Measurements from ENCODE around the gene GPBAR1.
A peak's percentile ranks its signal among the peaks of the same experiment; 100 is the strongest.
"Not testable (repeated sequence)": the region's sequence is repeated elsewhere in the genome, so short reads cannot be mapped to it uniquely, and the experiment has no call there.

Gene GPBAR1

DNA sequence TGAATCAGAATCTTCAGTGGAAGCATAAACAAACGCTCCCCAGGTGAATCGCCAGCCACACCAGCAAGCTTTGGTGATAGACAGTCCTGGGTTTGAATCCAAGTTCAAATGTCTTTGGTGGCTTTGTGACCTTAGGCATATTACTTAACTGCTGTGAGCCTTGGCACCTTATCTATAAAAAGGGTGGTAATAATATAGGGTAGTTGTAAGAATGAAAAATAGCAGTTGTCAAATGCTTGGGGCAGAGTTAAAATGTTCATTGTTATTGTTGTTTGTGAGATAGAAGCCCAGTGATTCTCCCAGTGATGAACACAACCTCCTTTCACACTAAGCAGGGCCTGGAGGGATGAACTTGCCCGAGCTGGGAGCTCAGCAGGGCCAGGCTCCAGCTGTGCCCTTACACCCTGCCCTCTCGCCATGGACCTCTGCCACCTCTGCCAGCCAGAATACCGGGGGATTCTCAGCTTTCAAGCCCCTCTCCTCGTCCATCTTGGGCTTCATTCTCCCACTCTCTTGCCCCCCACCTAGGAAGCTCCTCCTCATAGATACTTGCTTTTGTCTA is 37.6 kb downstream of the GPBAR1 start:
- Histone ChIP-seq H3K36me3 (ENCODE audit: insufficient read depth, low read length) (no peaks in the 10 kb centered on the region), H3K4me3 (no peak overlapping the region), H3K9me3 (ENCODE audit: low read depth, low read length) (no peaks in the 10 kb centered on the region), H3K9ac (ENCODE audit: insufficient read length) (no peak overlapping the region), H3K27ac (no peak overlapping the region)
- DNase-seq (ENCODE audit: low read depth, low spot score) = no peak
- no peak for TF ChIP-seq POLR2AphosphoS5 (IDR thresholded peaks at IDR 0.05; ENCODE audit: borderline replicate concordance, low read depth, low read length)
- no peak for TF ChIP-seq EZH2 (IDR thresholded peaks at IDR 0.05)
- no peak for TF ChIP-seq FOXP2 (optimal IDR thresholded peaks at IDR 0.05; ENCODE audit: control extremely low read depth, extremely low read length, insufficient read depth)

GRCh38 chr2:218300141-218300540 is 39.3 kb downstream of the GPBAR1 start:
- H3K27ac ChIP-seq = no peak overlapping the region
- no peaks in the 10 kb centered on the region for H3K36me3 ChIP-seq (ENCODE audit: insufficient read depth, low read length)
- TF ChIP-seq POLR2AphosphoS5 (IDR thresholded peaks at IDR 0.05; ENCODE audit: borderline replicate concordance, low read depth, low read length) = no peak
- no peak for TF ChIP-seq FOXP2 (optimal IDR thresholded peaks at IDR 0.05; ENCODE audit: control extremely low read depth, extremely low read length, insufficient read depth)
- TF ChIP-seq EZH2 (IDR thresholded peaks at IDR 0.05) = no peak
- H3K9ac ChIP-seq (ENCODE audit: insufficient read length) = no peak overlapping the region
- no peak overlapping the region for H3K4me3 ChIP-seq
- no peaks in the 10 kb centered on the region for H3K9me3 ChIP-seq (ENCODE audit: low read depth, low read length)
- DNase-seq (ENCODE audit: low read depth, low spot score) = no peak

GRCh38 chr2:218301176-218301819 is 40.5 kb downstream of the GPBAR1 start:
- Histone ChIP-seq H3K27ac (no peak overlapping the region), H3K36me3 (ENCODE audit: insufficient read depth, low read length) (no peaks in the 10 kb centered on the region), H3K9ac (ENCODE audit: insufficient read length) (peak overlapping the region; percentile 32), H3K4me3 (no peak overlapping the region), H3K9me3 (ENCODE audit: low read depth, low read length) (no peaks in the 10 kb centered on the region)
- TF ChIP-seq POLR2AphosphoS5 (IDR thresholded peaks at IDR 0.05; ENCODE audit: borderline replicate concordance, low read depth, low read length) = no peak
- no peak for TF ChIP-seq EZH2 (IDR thresholded peaks at IDR 0.05)
- no peak for TF ChIP-seq FOXP2 (optimal IDR thresholded peaks at IDR 0.05; ENCODE audit: control extremely low read depth, extremely low read length, insufficient read depth)
- DNase-seq (ENCODE audit: low read depth, low spot score) = no peak

DNA sequence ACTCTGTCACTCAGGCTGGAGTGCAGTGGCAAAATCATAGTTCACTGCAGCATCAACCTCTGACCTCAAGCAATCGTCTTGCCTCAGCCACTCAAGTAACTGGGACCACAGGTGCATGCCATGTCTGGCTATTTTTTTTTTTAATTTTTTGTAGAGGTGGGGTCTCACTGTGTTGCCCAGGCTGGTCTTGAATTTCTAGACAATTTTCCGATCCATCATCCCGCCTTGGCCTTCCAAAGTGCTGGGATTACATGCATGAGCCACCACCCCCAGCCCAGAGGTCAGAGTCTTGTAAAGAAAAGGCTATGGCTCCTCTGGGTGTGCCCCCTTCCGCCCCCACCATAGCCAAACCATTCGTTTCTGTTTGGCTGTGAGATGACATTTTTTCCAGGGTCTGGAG is 44.6 kb downstream of the GPBAR1 start:
- Histone ChIP-seq H3K9ac (ENCODE audit: insufficient read length) (no peak overlapping the region), H3K27ac (no peak overlapping the region), H3K36me3 (ENCODE audit: insufficient read depth, low read length) (no peaks in the 10 kb centered on the region), H3K9me3 (ENCODE audit: low read depth, low read length) (no peaks in the 10 kb centered on the region), H3K4me3 (no peak overlapping the region)
- DNase-seq (ENCODE audit: low read depth, low spot score) = no peak
- TF ChIP-seq EZH2 (IDR thresholded peaks at IDR 0.05) (no peak), POLR2AphosphoS5 (IDR thresholded peaks at IDR 0.05; ENCODE audit: borderline replicate concordance, low read depth, low read length) (no peak), FOXP2 (optimal IDR thresholded peaks at IDR 0.05; ENCODE audit: control extremely low read depth, extremely low read length, insufficient read depth) (no peak)

DNA sequence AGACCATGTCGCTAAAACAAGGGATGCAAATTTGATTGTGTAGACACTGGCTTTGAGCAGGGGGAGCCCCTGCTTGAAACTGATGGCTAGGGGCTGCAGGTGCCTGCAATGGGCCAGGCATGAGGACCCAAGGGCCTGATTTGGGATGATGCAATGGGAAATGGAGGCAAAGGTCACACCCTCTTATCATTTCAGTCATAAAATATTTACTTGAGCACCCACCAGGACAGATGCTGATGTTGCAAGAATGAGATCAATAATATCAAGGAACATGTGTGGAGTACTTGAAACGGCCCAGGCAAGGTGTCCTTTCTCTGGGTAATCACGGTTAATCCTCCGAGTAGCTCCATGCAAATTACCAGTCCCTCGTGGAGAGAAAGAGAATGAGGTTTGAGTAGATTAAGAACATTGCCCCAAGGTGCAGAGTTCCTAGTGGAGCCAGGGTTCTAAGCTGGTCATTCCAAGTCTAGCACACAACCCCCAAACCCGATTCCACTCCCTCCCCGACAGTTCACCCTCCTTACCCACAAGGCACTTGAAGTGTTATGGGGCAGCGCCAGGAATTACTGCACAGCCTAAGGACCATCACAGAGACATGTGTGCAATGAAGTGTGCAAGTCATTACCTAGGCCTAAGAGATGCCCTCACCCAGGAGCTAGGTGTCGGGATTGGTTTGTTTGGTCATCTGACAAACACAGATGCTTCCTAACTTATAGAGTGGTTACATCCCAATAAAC is 45.5 kb downstream of the GPBAR1 start:
- no peak overlapping the region for H3K27ac ChIP-seq
- no peaks in the 10 kb centered on the region for H3K9me3 ChIP-seq (ENCODE audit: low read depth, low read length)
- H3K4me3 ChIP-seq = no peak overlapping the region
- H3K36me3 ChIP-seq (ENCODE audit: insufficient read depth, low read length) = no peaks in the 10 kb centered on the region
- no peak for TF ChIP-seq FOXP2 (optimal IDR thresholded peaks at IDR 0.05; ENCODE audit: control extremely low read depth, extremely low read length, insufficient read depth)
- no peak for TF ChIP-seq EZH2 (IDR thresholded peaks at IDR 0.05)
- no peak for TF ChIP-seq POLR2AphosphoS5 (IDR thresholded peaks at IDR 0.05; ENCODE audit: borderline replicate concordance, low read depth, low read length)
- DNase-seq (ENCODE audit: low read depth, low spot score) = no peak
- H3K9ac ChIP-seq (ENCODE audit: insufficient read length) = no peak overlapping the region

- Histone ChIP-seq H3K9me3 (ENCODE audit: low read depth, low read length) (no peaks in the 10 kb centered on the region), H3K36me3 (ENCODE audit: insufficient read depth, low read length) (no peaks in the 10 kb centered on the region), H3K9ac (ENCODE audit: insufficient read length) (no peak overlapping the region), H3K27ac (no peak overlapping the region), H3K4me3 (no peak overlapping the region)
- TF ChIP-seq POLR2AphosphoS5 (IDR thresholded peaks at IDR 0.05; ENCODE audit: borderline replicate concordance, low read depth, low read length) (no peak), EZH2 (IDR thresholded peaks at IDR 0.05) (no peak), FOXP2 (optimal IDR thresholded peaks at IDR 0.05; ENCODE audit: control extremely low read depth, extremely low read length, insufficient read depth) (no peak)
- DNase-seq (ENCODE audit: low read depth, low spot score) = no peak
These were observed 46.7 kb downstream of the GPBAR1 start for GRCh38 chr2:218307415-218308090.

DNA sequence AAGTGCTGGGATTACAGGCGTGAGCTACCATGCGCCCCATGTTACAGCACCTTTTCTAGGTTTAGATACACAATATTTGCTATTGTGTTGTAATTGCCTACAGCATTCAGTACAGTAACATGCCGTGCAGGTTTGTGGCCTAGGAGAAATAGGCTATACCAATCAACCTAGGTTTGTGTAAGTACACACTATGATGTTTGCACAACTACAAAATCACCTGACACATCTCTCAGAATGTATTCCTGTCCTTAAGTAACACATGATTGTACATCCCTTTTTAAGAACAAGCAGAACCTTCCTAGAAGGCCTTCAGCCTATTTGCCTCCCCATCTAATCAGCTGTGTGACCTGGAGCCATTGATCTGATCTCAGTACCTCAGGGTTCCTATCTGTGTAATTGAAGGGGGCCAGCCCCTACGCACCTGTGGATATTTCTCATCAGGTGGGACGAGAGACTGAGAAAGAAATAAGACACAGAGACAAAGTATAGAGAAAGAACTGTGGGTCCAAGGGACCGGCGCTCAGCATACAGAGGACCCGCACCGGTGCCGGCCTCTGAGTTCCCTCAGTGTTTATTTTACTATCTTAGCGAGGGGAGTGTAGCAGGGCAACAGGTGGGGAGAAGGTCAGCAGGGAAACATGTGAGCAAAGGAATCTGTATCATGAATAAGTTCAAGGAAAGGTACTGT is 50.2 kb downstream of the GPBAR1 start:
- DNase-seq (ENCODE audit: low read depth, low spot score) = no peak
- no peak for TF ChIP-seq POLR2AphosphoS5 (IDR thresholded peaks at IDR 0.05; ENCODE audit: borderline replicate concordance, low read depth, low read length)
- TF ChIP-seq FOXP2 (optimal IDR thresholded peaks at IDR 0.05; ENCODE audit: control extremely low read depth, extremely low read length, insufficient read depth) = no peak
- TF ChIP-seq EZH2 (IDR thresholded peaks at IDR 0.05) = no peak
- no peak overlapping the region for H3K27ac ChIP-seq
- no peak overlapping the region for H3K9ac ChIP-seq (ENCODE audit: insufficient read length)
- H3K9me3 ChIP-seq (ENCODE audit: low read depth, low read length) = no peaks in the 10 kb centered on the region
- H3K4me3 ChIP-seq = no peak overlapping the region
- H3K36me3 ChIP-seq (ENCODE audit: insufficient read depth, low read length) = no peaks in the 10 kb centered on the region

DNA sequence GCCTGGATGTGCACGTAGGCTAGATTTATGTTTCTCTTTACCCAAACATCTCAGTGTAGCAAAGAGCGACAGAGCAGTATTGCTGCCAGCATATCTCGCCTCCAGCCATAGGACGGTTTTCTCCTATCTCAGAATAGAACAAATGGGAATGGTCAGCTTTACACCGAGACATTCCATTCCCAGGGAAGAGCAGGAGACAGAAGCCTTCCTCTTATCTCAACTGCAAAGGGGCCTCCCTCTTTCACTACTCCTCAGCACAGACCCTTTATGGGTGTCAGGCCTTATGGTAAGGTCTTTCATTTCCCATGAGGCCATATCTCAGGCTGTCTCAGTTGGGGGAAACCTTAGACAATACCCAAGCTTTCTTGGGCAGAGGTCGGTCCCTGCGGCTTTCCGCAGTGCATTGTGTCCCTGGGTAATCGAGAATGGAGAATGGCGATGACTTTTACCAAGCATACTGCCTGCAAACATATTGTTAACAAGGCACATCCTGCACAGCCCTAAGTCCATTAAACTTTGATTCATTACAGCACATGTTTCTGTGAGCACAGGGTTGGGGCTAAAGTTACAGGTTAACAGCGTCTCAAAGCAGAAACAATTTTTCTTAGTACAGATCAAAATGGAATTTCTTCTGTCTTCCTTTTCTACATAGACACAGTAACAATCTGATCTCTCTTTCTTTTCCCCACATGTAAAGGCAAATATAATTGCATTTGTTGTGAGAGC is 50.9 kb downstream of the GPBAR1 start:
- H3K36me3 ChIP-seq (ENCODE audit: insufficient read depth, low read length); H3K9me3 ChIP-seq (ENCODE audit: low read depth, low read length); H3K27ac ChIP-seq; H3K4me3 ChIP-seq; H3K9ac ChIP-seq (ENCODE audit: insufficient read length); DNase-seq (ENCODE audit: low read depth, low spot score): not testable (repeated sequence)

All from SK-N-MC (cell line).